DLD1 (cell line): ENCODE measurements around the gene MFAP4.

Experiments used
- in situ Hi-C: cut with HindIII; loops from 2 replicates; pipeline ENCODE4 v1.10.0; 2017; ENCODE audit warnings: low sequenced_read_pairs

Gene MFAP4

GRCh38 chr17:19410091-19410490 lies 23.1 kb upstream of the MFAP4 start:
- in situ Hi-C loops: no loop called here

DNA sequence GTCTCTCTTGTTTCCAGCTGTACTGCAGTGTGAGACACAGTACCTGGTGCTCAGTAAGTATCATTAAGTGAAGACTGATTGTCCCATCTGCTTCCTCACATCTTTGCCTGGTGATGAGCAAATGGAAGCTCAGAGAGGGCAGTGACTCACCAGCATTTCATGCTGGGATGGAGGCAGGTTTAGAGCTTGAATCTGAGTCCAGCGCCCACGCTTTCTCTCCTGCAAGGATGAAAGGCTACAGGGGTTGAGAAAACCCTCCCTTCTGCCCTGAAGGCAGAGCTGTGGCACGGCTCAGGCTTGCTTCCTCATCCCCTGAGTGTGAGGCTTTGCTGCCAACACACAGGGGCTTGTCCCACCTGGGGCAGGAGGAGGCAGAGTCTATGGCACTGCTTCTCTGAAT lies 22.5 kb upstream of the MFAP4 start:
- in situ Hi-C loops: no loop called here

DNA sequence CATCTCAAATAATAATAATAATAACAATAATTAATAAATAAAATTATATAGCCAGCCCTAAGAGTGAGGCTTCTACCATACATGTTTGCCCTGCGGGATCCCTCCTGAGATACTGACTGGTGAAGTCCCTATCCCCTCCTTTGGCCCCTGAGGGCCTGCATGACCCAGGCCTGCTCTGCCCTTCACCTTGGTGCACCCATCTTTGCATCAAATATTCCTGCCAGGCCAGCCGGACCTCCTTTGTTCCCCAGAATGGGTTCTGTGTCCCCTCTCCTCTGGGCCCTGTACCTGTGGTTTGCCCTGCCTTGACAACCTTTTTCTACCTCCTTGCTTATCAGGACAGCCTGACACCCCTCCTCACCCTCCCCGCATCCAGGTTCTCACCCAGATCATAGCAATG lies 22.1 kb upstream of the MFAP4 start:
- in situ Hi-C loops: no loop called here

DNA sequence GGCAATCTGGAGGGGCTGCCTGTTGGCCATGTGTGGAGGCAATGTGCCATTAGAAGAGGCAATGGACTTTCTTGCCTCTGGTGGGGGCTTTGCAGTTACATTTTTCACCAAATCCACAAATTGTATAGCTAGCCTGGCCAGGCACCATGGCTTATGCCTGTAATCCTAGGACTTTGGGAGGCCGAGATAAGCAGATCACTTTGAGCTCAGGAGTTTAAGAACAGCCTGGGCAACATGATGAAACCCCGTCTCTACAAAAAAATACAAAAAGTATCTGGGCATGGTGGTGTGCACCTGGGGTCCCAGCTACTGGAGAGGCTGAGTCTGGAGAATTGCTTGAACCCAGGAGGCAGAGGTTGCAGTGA lies 21.3 kb upstream of the MFAP4 start:
- in situ Hi-C loops: no loop called here

DNA sequence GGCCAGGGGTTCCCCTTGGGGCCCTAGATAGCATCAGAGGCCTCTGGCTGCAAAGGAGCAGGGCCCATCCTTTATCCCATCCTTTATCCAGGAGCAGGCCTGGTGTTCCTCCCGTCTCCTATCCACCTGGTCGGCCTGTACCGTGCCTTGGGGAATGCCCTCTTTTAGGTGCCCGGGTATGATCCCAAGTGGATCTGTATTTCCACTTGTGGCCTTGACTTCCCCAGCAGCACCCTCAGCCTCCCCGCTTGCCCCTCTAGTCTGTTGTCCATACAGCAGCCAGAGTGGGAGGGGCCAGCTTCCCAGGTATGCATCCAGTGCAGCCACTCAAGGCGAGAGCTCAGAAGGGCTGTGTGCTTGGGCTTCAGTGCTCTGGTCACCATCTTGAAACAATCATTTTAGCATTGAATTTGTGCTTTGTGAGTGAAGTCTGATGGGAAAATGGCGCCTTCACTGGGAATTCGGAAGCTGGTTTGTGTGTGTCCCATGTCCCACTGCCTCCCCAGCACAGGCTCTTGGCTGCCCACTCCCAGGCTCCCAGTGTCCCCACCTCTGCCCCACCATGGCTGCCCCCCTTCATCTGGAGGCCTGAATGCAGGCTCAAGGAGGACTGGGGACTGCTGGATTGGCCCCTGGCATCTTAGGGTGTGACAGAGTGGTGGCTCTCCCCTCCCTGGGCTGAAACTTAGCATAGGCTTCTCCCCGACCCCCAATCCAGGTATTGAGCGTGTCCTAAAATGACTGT lies 20.8 kb upstream of the MFAP4 start:
- in situ Hi-C loops: no loop called here

DNA sequence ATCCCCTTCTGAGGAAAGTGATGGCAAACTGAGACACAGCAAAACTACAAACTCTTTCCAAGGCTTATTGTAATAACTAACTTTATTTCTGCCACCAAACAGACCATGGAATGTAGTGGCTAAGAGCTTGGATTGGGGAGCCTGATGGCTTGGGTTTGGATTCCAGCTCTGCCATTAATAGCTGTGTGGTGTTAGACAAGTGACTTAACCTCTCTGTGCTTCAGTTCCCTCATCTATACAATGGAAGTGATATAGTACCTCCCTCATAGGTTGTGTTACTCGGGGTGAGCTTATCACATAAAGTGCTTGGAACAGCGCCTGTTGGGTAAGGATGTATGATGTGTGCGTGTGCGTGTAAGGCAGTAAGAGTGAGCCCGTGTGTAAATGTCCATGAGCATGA lies 18.1 kb upstream of the MFAP4 start:
- in situ Hi-C loops: no loop called here

DNA sequence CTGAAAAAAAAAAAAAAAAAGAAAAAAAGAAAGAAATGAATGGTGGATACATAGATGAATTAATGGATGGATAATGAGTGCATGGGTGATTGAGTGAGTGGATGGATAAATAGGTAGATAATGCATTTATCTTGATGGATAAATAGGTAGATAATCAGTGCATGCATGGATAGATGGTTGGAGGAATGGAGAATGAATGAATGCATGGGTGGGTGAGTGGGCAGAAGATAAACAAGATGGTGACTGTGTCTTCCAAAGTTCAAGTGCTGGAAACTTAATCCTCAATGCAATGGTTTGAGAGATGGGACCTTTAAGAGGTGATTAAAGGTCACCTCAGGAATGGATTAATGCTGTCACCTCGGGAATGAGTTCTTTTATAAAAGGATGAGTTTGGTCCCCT lies 17.3 kb upstream of the MFAP4 start:
- in situ Hi-C loops: no loop called here

GRCh38 chr17:19403021-19403420 lies 16.0 kb upstream of the MFAP4 start:
- in situ Hi-C loops: no loop called here

DNA sequence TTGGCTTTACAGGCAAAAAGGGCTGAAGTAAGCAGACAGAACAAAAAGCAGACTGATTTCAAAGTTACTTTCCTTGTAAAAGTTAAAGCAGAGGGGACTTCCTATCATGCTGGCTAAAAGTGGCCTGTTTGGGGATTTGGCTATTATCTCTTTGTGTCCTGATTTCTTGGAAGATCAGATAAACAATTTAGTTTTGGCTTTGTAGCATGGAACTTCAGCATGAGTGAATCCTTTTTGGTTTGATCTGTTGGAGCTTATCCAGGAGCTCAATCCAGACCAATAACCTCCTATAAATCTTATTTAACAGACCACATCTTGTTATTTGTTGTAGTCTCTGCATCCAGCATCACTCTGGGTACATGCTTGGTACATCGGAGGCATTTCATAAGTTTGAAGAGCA lies 15.2 kb upstream of the MFAP4 start:
- in situ Hi-C loops: no loop called here

DNA sequence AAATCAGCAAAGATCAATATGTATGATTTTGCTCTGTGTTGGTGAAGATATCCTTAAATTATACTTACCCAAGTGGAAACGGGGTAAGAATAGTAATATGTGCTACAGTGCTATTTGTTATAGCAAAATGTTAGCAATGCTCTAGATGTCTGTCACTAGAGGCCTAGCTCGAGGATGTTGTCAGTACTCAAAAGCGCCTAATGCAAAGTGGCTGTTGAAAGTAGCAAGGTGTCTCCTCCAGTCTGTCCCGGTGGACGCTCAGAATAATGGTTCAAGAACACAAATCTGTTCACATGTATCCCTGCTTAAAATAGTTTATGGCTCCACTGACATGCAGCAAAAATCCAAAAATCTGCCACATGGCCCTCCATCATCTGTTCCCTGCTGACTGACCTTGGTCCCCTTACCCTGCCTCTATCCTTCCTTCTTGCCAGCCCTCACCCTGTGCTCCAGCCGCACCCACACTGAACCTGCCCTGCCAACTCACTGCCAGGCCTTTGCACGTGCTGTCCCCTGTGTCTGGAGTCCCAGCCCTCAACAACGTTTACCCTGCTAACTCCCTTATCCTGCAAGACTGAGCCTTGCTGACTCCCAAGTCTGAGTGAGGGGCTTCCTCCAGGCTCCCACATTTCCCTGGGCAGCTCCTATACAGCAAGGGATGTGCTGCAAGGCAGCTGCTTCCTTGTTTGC lies 14.5 kb upstream of the MFAP4 start:
- in situ Hi-C loops: no loop called here

DNA sequence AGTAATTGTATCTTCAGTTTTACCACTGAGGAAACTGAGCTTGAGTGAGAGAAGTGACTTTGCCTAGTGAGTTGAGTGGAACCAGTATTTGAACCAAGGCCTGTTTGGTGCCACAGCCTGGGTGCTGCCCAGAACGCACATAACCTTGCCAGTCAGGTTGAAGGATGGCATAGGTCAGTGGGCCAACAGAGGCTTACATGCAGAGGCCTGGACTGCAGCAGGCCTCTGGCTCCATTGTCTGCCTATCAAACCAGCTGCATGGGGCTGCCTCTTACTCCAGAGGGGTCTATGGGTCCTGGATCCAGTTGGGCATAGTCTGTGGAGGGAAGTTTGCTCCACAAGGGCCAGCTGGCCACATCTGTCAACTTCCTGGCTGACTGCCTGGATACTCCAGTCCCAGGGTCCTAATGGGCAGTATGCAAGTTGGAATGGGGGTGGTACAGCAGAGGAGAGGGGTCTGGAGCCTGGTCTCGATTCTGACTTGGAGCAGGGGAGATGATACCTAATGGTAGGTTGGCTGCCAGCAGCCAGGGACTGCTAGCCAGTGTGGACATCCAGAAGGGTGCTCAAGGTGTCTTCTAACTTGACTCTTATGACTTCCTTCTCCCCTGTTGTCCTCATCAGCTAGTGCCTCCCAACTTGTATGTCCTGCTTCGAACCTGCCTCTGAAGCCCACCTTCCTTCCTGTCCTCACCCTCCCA lies 12.9 kb upstream of the MFAP4 start:
- in situ Hi-C loops: no loop called here

GRCh38 chr17:19398301-19399181 lies 11.6 kb upstream of the MFAP4 start:
- in situ Hi-C loops: no loop called here

DNA sequence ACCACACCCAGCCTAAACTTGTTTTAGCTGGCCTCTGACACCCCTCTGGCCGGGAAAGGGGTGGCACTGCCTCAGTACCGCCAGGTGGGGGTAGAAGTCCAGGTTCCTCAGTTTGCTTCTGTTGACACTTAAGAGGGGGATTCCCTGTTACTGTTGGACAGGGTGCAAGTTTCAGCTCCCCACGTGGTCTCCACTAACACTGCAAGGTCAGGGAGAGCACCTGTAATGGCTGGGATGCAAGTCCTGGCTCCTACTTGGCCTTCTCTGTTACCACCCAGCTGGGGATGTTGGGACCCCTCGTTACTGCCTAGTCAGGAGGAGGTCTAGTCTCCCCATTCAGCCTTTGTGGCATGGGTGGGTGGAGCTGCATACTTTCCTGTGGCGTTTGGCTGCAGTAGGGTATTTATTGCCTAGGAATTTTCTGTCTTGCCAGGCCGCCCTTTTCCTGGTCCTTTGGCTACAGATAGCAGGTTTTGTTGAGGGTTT lies 10.6 kb upstream of the MFAP4 start:
- in situ Hi-C loops: no loop called here

GRCh38 chr17:19392303-19392702 lies 5.3 kb upstream of the MFAP4 start:
- in situ Hi-C loops: no loop called here

- in situ Hi-C loops: no loop called here
Observed at GRCh38 chr17:19391432-19391831, 4.4 kb upstream of the MFAP4 start.

DNA sequence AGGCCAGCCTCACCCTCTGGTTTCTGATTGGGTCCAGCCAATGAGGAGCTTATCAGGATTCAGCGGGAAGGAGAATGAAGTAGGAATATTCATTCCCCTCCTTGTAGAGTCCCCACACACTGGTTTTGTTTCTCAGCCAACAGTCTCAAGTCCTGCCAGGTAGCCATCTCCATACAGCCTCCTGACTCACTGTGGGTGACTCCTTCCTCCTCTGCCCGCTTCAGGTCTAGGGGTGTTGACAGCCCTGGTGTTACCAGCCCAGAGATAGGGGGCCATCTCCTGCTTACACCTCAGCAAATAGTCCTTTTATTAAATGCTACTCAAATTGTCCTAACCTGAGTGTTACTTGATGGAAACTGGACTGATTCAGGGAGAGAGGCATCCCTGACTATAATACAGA lies 4.0 kb upstream of the MFAP4 start:
- in situ Hi-C loops: no loop called here

GRCh38 chr17:19388791-19389785 lies 2.1 kb upstream of the MFAP4 start:
- in situ Hi-C loops: no loop called here

GRCh38 chr17:19387921-19388521 lies 1.0 kb upstream of the MFAP4 start:
- in situ Hi-C loops: no loop called here
